Stimulated activated CD4-positive, alpha-beta T cell treated with anti-CD3 and anti-CD28 coated beads, Interleukin-1b, Interleukin-23, amount 100 ng/mL, for 48 hours (primary cell): ENCODE measurements around the gene SUFU.
A peak's percentile ranks its signal among the peaks of the same experiment; 100 is the strongest.
"Not testable (repeated sequence)": the region's sequence is repeated elsewhere in the genome, so short reads cannot be mapped to it uniquely, and the experiment has no call there.

Experiments used
- DNase-seq: peaks from one replicate; pipeline ENCODE4 v3.0.0-alpha.2; 2020

The SUFU gene

DNA sequence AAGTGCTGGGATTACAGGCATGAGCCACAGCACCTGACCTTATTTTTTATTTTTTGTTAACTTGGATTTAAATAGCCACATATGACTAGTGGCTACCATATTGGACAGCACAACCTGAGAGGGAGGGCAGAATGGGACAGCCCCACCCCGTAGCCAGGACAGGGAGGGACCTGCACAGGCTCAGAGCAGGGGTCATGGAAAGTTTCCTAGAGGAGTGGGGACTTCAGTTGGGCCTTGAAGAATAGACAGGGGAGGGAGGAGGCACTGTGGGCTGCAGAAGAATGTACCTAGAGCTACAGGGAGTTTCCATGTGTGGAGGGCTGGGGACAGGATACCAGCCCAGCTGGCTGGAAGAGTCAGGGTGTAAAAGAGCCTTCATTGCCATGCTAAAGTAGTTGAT is 149.3 kb downstream of the SUFU start:
- DNase-seq = no peak

GRCh38 chr10:102654566-102654965 is 150.8 kb downstream of the SUFU start:
- DNase-seq = no peak

DNA sequence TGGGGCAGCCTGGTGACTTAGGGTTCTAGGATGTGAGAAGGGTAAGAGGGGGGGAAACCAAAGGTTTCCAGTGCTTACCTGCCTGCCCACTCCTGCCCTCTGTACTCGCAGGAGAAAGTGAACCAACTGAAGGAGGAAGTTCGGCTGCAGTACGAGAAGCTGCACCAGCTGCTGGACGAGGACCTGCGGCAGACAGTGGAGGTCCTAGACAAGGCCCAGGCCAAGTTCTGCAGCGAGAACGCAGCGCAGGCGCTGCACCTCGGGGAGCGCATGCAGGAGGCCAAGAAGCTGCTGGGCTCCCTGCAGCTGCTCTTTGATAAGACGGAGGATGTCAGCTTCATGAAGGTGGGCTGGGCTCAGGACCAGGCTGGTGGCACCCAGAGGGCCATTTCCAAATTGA is 151.2 kb downstream of the SUFU start:
- no peak for DNase-seq

- no peak for DNase-seq
These were observed 152.3 kb downstream of the SUFU start for GRCh38 chr10:102656026-102656425.

GRCh38 chr10:102656791-102657371 is 153.1 kb downstream of the SUFU start:
- no peak for DNase-seq

GRCh38 chr10:102657451-102657850 is 153.7 kb downstream of the SUFU start:
- DNase-seq = no peak

- no peak for DNase-seq
These were observed 154.4 kb downstream of the SUFU start for GRCh38 chr10:102657984-102658724.

DNA sequence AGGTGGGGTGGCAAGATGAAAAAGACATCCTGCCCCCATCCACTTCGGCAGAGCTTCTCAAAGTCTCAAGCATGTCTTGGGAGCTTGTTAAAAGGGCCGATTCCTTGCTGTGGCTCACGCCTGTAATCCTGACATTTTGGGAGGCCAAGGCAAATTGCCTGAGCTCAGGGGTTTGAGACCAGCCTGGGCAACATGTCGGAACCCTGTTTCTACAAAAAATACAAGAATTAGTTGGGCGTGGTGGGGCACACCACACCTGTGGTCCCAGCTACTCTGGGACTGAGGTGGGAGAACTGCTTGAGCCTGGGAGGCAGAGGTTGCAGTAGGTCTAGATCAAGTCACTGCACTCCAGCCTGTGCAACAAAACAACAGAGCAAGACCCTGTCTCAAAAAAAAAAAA is 155.0 kb downstream of the SUFU start:
- no peak for DNase-seq

GRCh38 chr10:102660888-102661657 is 157.3 kb downstream of the SUFU start:
- DNase-seq = peak; percentile 69

DNA sequence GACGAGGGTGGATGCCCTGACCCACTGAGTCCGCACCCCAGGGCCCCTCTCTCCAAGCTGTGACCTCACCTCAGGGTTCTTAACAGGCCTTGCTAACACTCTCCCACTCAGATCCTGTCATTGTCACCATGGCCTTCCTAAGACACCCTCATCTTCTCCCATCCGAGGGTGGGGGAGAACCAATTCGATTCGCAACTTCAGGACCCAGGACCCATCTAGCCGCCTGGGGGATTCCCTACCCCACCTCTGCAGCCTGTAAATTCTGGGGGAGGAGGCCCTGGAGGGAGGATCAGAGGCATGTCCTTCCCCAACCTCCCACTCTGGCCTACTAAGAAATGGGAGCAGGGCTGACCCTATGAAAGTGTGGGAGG is 157.9 kb downstream of the SUFU start:
- no peak for DNase-seq

DNA sequence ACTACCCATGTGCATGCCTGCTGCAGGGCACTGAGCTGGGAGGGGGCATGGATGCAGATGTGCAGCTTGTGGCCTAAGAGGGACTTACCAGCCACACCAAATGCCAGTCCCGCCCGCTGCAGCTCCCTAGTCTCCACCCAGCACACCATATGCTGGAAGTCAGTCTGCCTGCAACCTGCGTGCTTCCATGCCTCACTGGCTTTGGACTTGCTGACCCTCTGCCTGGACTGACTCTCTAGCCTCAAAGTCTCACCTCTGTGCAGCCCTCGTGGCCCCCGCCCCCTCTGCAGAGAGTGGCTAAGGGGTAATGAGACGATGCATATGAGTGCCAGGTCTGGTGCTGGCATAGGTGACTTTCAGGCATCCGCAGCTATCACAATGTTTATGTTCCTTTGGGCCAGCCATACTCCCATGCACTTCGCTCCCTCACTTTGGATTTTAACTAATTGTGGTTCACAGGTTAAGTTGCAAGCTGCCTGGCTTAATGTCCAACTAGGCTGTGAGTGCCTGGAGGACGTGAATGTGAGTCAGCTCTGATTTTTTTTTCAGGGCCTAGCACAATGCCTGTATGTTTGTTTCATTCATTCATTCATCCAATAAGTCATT is 162.2 kb downstream of the SUFU start:
- no peak for DNase-seq

DNA sequence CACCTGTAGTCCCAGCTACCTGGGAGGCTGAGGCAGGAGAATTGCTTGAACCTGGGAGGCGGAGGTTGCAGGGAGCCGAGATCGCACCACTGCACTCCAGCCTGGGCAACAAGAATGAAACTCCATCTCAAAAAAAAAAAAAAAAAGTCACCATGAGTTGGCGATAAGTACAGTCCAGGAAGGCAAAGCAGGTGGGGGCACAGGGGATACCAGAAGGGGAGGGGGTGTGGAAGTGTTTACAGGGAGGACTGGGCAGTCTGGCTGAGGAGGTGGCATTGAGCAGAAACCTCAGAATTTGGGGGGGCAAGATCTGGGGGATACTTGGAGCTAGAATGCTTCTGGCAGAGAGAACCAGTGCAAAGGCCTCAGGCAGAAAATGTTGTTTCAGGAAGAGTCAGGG is 163.6 kb downstream of the SUFU start:
- DNase-seq = not testable (repeated sequence)

- DNase-seq = no peak
These were observed 164.7 kb downstream of the SUFU start for GRCh38 chr10:102668326-102669107.

DNA sequence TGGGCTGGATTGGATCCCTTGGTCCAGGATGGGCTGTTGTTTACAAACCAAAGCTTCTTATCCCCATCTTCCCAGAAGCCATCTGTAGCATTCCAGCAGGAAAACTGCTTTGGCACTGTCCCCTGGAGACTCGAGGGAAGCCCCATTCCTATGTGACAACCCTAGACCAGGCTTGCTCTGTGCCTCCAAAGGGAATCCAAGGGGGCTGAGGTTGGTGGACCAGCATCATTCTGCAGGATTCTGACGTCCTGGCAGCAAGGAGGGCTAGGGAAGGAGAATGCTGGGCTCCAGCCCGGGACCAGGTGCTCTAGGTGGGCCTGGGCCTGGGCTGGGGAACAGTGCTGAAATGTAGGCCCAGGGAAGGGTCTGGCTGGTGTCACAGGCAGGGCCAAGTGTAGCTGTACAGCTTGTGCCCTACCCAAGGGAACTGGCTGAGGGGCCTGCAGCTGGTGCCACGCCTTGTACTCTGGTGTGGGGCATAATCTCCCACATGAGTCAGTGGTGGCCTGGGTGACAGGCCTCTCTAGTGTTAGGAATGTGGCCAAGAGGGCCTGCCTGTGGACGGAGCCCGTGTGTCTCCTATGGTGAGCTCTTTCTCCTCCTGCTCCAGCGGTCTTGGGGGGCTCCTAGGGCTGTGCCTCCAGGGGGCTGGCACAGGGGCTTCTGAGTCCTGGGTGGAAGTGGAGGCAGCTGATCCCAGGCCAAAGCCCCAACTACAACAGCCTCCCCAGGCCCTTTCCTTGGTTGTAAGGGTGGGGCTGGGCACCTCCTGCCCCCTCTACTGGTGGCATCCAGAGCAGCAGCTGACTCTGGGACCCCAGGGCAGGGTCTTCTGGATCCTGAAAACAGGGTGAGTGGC is 165.7 kb downstream of the SUFU start:
- no peak for DNase-seq

DNA sequence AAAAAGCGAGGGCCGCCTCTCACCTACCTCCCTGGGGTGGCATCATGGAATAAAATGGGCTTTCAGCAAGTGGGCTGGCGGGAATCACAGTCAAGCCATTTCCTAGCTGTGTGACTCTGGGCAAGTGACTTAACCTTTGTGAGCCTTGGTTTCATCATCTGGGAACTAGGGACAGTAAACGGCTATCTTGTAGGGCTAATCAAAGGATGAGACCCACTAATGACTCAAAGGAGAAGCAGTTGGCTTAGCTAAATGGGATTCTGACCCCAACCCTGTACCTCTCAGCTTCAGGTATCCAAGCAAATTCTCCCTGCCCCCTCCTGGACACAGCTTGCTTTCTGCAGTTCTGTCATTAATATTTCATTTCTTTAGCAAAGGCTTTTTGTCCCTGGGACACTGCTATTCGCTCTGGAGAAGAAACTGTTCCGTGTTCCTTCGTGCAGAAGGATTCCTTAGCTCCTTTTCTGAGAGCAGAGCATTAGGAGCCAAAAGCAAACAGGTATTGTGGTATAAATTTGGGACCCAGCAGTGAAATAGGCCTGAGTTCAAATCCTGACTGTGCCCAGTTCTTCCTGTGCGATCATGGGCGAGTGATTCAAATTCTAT is 166.4 kb downstream of the SUFU start:
- DNase-seq = no peak

DNA sequence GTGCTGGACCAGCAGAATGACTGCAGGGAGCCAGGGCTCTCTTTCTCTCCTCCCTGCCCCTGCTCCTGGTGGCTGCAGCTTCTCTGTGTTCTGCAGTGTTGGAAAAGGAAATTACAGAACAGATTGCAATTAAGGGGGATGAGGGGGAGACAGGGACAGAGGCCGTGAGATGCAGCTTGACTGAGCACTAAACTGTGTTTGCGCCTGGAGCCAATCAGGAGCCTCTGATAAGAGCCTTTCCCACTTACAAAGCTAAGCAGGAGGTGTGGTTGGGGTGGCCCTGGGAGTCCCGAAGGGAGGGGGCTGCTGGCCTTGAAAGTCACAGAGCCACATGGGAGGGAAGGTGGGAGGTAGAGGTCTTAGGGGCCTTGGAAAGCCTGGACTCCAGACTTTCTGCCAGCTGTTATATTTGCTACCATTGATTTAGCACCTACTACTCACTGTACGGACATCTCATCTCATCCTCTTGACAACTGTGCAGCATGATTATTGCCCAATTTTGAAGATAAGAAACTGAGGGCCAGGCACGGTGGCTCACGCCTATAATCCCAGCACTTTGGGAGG is 167.2 kb downstream of the SUFU start:
- no peak for DNase-seq

GRCh38 chr10:102673236-102673818 is 169.6 kb downstream of the SUFU start:
- no peak for DNase-seq

DNA sequence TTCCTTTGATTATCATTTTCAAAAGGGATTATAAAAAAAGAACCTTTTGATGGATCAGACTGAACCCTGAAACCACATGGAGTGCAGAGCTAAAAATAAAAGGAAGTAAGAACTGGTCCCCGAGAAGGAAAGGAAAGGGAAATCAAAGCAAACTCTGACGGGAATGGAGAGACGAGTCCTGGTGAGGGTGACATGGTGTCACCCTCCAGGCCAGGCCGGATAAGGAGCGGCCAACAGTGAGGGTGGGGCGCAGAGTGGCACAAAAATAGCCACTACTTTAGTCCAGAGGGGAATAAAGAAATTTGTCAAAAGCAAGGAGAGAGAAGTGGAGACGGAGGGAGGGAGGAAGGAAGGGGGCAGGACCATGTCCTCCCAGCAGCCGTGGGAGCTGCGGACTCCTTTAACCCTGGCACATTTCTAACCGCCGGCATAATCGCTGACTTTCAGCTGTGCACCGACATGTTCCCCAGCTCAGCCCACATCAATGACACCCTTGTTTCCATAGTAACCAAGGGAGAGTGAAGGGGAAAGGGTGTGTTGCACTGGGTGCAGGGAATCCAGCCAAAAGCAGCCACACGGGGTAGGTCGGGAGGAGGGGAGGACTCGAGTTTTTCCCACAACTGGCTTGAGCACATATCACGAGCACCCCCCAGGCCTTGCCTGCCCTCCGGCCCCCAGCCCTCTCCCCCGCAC is 170.2 kb downstream of the SUFU start:
- peak; percentile 70 for DNase-seq

DNA sequence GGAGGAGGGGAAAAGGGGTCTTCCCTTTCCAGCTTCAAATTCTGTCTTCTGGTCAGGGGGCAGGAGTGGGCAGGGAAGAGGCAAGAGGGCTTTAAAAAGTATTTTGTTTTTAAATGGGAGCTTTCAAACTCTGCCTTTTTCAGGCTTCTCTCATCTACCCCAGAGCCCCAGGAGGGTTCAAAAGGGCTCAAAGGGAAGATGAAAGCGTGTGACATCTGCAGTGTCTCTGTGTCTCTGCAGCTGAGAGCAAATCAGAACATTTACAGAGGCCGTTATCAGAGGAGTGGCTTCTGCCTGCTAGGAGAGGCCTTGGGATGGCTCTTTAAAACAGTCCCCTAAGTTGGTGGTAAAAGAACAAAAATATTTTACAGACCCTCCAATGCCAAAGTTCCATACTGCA is 170.8 kb downstream of the SUFU start:
- no peak for DNase-seq

- no peak for DNase-seq
These were observed 171.4 kb downstream of the SUFU start for GRCh38 chr10:102675011-102675665.
